ENCODE data around the gene RAC3.
"Not testable (repeated sequence)": the region's sequence is repeated elsewhere in the genome, so short reads cannot be mapped to it uniquely, and the experiment has no call there.

DNA sequence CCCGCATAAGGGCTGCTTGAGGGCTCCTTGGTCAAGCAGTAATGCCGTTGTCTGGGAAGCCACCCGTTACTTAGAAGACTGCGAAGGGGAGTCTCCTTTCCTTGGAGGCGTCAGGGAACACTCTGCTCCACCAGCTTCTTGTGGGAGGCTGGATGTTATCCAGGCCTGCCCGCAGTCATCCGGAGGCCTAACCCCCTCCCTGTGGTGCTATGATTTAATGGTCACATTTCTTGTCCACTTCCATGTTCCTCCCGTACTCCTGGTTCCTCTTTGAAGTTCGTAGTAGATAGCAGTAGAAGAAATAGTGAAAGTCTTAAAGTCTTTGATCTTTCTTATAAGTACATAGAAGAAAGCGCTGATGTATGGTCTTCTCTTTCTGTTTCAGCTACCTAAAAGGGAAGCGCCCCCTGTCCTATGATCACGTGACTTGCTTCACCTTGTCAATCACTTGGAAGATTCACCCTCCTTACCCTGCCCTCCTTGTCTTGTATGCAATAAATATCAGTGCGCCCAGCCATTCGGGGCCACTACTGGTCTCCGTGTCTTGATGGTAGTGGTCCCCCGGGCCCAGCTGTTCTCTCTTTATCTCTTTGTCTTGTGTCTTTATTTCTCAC lies 7.4 kb downstream of the RAC3 start:
- TF ChIP-seq, protein P1, sequence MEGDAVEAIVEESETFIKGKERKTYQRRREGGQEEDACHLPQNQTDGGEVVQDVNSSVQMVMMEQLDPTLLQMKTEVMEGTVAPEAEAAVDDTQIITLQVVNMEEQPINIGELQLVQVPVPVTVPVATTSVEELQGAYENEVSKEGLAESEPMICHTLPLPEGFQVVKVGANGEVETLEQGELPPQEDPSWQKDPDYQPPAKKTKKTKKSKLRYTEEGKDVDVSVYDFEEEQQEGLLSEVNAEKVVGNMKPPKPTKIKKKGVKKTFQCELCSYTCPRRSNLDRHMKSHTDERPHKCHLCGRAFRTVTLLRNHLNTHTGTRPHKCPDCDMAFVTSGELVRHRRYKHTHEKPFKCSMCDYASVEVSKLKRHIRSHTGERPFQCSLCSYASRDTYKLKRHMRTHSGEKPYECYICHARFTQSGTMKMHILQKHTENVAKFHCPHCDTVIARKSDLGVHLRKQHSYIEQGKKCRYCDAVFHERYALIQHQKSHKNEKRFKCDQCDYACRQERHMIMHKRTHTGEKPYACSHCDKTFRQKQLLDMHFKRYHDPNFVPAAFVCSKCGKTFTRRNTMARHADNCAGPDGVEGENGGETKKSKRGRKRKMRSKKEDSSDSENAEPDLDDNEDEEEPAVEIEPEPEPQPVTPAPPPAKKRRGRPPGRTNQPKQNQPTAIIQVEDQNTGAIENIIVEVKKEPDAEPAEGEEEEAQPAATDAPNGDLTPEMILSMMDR (IDR thresholded peaks at IDR 0.05; ENCODE audit: borderline replicate concordance, extremely low read depth, low read length, poor library complexity, severe bottlenecking) = not testable (repeated sequence)
- not testable (repeated sequence) for TF ChIP-seq EZH2 (IDR thresholded peaks at IDR 0.05; ENCODE audit: borderline replicate concordance, low read depth, low read length, severe bottlenecking)

Data from DND-41 (cell line).